OCI-LY7 (cell line): Measurements from ENCODE around the gene GIMAP2. TPM values are rescaled to one million over a fixed set of nuclear protein-coding genes. Genes with fewer than 3 reads are reported as not detected.
A peak's percentile ranks its signal among the peaks of the same experiment; 100 is the strongest.

Source experiments
- BruUV-seq: library from RNA; stranded (reverse); fragments of 400-500 nt; replicated peaks from 2 replicates; lab custom pipeline; 2021; lab: Mats Ljungman, UMichigan
- CTCF ChIA-PET: fragments of 300-600 bp; sonication (Branson Sonifier 250); formaldehyde crosslinking; loops from one replicate; lab custom pipeline; 2022; ENCODE audit warnings: antibody characterized with exemption; ENCODE audit not compliant: unreplicated experiment; lab: Charles Lee
- POLR2A ChIA-PET: fragments of 300-600 bp; sonication (Branson Sonifier 250); formaldehyde crosslinking; loops from one replicate; lab custom pipeline; 2022; ENCODE audit warnings: antibody characterized with exemption; lab: Charles Lee
- DNase-seq: peaks from one replicate; pipeline ENCODE4 v3.0.0-alpha.2; 2015; ENCODE audit warnings: low spot score
- H2AFZ ChIP-seq: fragments of 200-600 bp; sonication (generic), shearing (Covaris generic); 2 replicates; pipeline ENCODE4 v1.6.1; 2014; ENCODE audit warnings: mild to moderate bottlenecking, antibody characterized with exemption, low read length, moderate library complexity
- H3K27ac ChIP-seq: fragments of 200-600 bp; sonication (generic); 2 replicates; pipeline ENCODE4 v1.5.1; 2014; ENCODE audit warnings: mixed run types, low read depth, mild to moderate bottlenecking, moderate library complexity, low read length, inconsistent platforms; ENCODE audit not compliant: poor library complexity, severe bottlenecking
- H3K36me3 ChIP-seq: fragments of 200-600 bp; sonication (generic); 2 replicates; pipeline ENCODE4 v1.6.1; 2014; ENCODE audit warnings: mild to moderate bottlenecking, antibody characterized with exemption, low read length, moderate library complexity, mixed read lengths; ENCODE audit not compliant: insufficient read depth
- H3K4me1 ChIP-seq: fragments of 200-600 bp; sonication (generic); 2 replicates; pipeline ENCODE4 v1.5.1; 2014; ENCODE audit warnings: mild to moderate bottlenecking, low read length; ENCODE audit not compliant: insufficient read depth, poor library complexity, severe bottlenecking
- H3K4me2 ChIP-seq: fragments of 200-600 bp; sonication (generic); 2 replicates; pipeline ENCODE4 v1.6.1; 2014; ENCODE audit warnings: mild to moderate bottlenecking, low read length
- H3K4me3 ChIP-seq: fragments of 200-600 bp; sonication (generic); 2 replicates; pipeline ENCODE4 v1.5.1; 2014; ENCODE audit warnings: mild to moderate bottlenecking, low read depth, low read length; ENCODE audit not compliant: poor library complexity, severe bottlenecking
- H3K79me2 ChIP-seq: fragments of 200-600 bp; sonication (generic); 2 replicates; pipeline ENCODE4 v1.6.1; 2016; ENCODE audit warnings: low read depth, mild to moderate bottlenecking, low read length, moderate library complexity, mixed read lengths; ENCODE audit not compliant: insufficient read depth
- H3K9me2 ChIP-seq: fragments of 200-600 bp; sonication (generic); 2 replicates; pipeline ENCODE4 v1.6.1; 2016; ENCODE audit warnings: mild to moderate bottlenecking, low read length, mixed read lengths; ENCODE audit not compliant: insufficient read depth
- H3K9me3 ChIP-seq: fragments of 200-600 bp; sonication (generic); 2 replicates; pipeline ENCODE4 v1.6.1; 2014; ENCODE audit warnings: mild to moderate bottlenecking, mixed run types, low read length, mixed read lengths
- H4K20me1 ChIP-seq: fragments of 200-600 bp; sonication (generic); 2 replicates; pipeline ENCODE4 v1.6.1; 2014; ENCODE audit warnings: mild to moderate bottlenecking, antibody characterized with exemption, low read length, moderate library complexity, mixed read lengths; ENCODE audit not compliant: insufficient read depth
- CTCF ChIP-seq: fragments of 200-600 bp; sonication (generic); conservative IDR thresholded peaks from 2 replicates; pipeline ENCODE4 v1.5.1; 2014; ENCODE audit warnings: mild to moderate bottlenecking, antibody characterized with exemption, low read length, moderate library complexity, mixed read lengths
- EZH2phosphoT487 ChIP-seq: fragments of 200-600 bp; sonication (generic); IDR thresholded peaks from 2 replicates; pipeline ENCODE4 v1.6.1; 2018; ENCODE audit warnings: low read depth, borderline replicate concordance, mild to moderate bottlenecking, mixed run types, antibody characterized with exemption, low read length, moderate library complexity, mixed read lengths
- intact Hi-C: fragments of 100-400 bp; cut with micrococcal nuclease; formaldehyde crosslinking; loops from one replicate; pipeline ENCODE4 v1.10.0; 2022; ENCODE audit not compliant: unreplicated experiment
- total RNA-seq, 2 experiments: library from RNA; depleted of rRNA in 1 of 2; stranded (reverse); fragments of >200 nt in 1 of 2; shearing (Covaris generic) in 1 of 2; gene quantifications; 2 replicates each; pipeline ENCODE4 v1.2.3, GENCODE V29; 2014 to 2022

The GIMAP2 gene
- total RNA-seq, 2 experiments from 2014 or later = not detected

DNA sequence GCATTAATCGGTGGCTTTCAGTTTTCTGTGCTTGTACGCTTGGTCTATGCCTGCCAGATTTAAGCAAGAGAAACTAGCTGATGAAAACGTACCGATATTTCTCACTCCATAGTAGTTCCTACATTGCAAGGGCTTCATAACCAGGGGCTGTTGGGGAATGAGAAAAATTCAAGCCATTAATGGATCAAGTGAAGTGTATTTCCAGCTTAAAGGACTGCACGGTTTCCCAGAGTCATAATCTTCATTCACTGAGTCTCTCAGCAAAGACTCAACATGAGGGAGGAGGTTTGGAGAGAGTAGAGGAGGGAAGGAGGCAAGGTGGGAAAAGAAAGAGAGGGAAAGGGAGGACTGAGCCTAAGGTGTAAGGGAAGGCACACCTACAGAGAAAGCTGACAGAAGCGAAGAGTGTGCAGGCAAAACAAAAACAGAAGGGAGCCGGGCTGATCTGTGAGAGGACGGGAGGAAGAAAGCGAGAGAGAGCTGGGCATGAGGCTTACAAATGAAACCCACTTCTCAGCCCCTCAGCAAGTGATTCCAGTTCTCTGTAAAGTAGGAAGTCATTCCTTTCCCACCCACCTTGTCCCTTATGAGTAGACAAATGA is 625 bp downstream of the GIMAP2 start:
- H2AFZ ChIP-seq = peak overlapping the region; percentile 74
- ChIA-PET CTCF (no interaction called here), POLR2A (interaction anchor here (0.6 to 0.7 kb wide), 2 partner anchors 661 to 1045 kb away, joined by 3 to 4 read pairs; no protein-coding TSS in a partner anchor)
- no peak for DNase-seq
- H3K9me3 ChIP-seq = no peaks in the 10 kb centered on the region
- TF ChIP-seq EZH2phosphoT487 = no peak
- TF ChIP-seq CTCF = no peak
- peak overlapping the region; percentile 43; the same call in 1 of the 2 replicates for H3K4me2 ChIP-seq
- intact Hi-C loops = no loop called here
- no peaks in the 10 kb centered on the region for H3K4me1 ChIP-seq
- no peaks in the 10 kb centered on the region for H3K9me2 ChIP-seq
- no peaks in the 10 kb centered on the region for H4K20me1 ChIP-seq
- H3K4me3 ChIP-seq = no peak overlapping the region
- BruUV-seq = no TSS peak
- no peak overlapping the region for H3K27ac ChIP-seq
- no peaks in the 10 kb centered on the region for H3K79me2 ChIP-seq
- no peaks in the 10 kb centered on the region for H3K36me3 ChIP-seq

- Histone ChIP-seq H3K4me1 (no peaks in the 10 kb centered on the region), H3K27ac (no peak overlapping the region), H3K4me3 (no peak overlapping the region), H3K36me3 (no peaks in the 10 kb centered on the region), H3K79me2 (no peaks in the 10 kb centered on the region), H3K9me3 (no peaks in the 10 kb centered on the region), H3K9me2 (no peaks in the 10 kb centered on the region), H2AFZ (no peak overlapping the region), H4K20me1 (no peaks in the 10 kb centered on the region), H3K4me2 (no peak overlapping the region)
- BruUV-seq = no TSS peak
- CTCF ChIA-PET = no interaction called here
- TF ChIP-seq EZH2phosphoT487 = no peak
- no peak for TF ChIP-seq CTCF
- intact Hi-C loops = no loop called here
- no peak for DNase-seq
- POLR2A ChIA-PET = no interaction called here
These were observed 3.1 kb downstream of the GIMAP2 start for GRCh38 chr7:150688630-150689029.

- Histone ChIP-seq H3K4me3 (no peak overlapping the region), H3K9me3 (no peaks in the 10 kb centered on the region), H3K4me2 (no peak overlapping the region), H3K79me2 (no peaks in the 10 kb centered on the region), H4K20me1 (no peaks in the 10 kb centered on the region), H3K27ac (no peak overlapping the region), H3K36me3 (no peaks in the 10 kb centered on the region), H3K9me2 (no peaks in the 10 kb centered on the region), H2AFZ (no peak overlapping the region), H3K4me1 (no peaks in the 10 kb centered on the region)
- TF ChIP-seq CTCF = no peak
- TF ChIP-seq EZH2phosphoT487 = no peak
- no TSS peak for BruUV-seq
- ChIA-PET CTCF (no interaction called here), POLR2A (no interaction called here)
- DNase-seq = no peak
- intact Hi-C loops = no loop called here
These were observed 10.1 kb downstream of the GIMAP2 start for GRCh38 chr7:150695654-150696053.
